Sigmoid colon (tissue), 7 donors: ENCODE data around the gene CKB. TPM values are rescaled to one million over a fixed set of nuclear protein-coding genes. Genes with fewer than 3 reads are reported as not detected.

ENCODE experiments used
- DNase-seq: peaks from one replicate; pipeline ENCODE4 v3.0.0-alpha.2; 2019
- H3K27ac ChIP-seq, 4 donors: fragments of 200-600 bp; sonication (generic); one replicate each; pipeline ENCODE4 v1.5.1; 2016 to 2019; ENCODE audit warnings: mild to moderate bottlenecking in 1 of 4
- H3K27me3 ChIP-seq, 3 donors: fragments of 200-600 bp; sonication (generic); one replicate each; pipeline ENCODE4 v1.5.1; 2019; ENCODE audit warnings: mild to moderate bottlenecking in 1 of 3
- H3K36me3 ChIP-seq, 4 donors: fragments of 200-600 bp; sonication (generic); one replicate each; pipeline ENCODE4 v1.5.1; 2016 to 2019
- H3K4me1 ChIP-seq, 4 donors: fragments of 200-600 bp; sonication (generic); one replicate each; pipeline ENCODE4 v1.5.1; 2017 to 2019
- H3K4me3 ChIP-seq, 4 donors: fragments of 200-600 bp; sonication (generic); one replicate each; pipeline ENCODE4 v1.5.1; 2017 to 2019; ENCODE audit warnings: mild to moderate bottlenecking in 2 of 4, moderate library complexity in 1 of 4
- H3K9me3 ChIP-seq, 4 donors: fragments of 200-600 bp in 3 of 4; sonication (generic) in 3 of 4; one replicate each; pipeline versions ENCODE4 v1.5.1 to v1.6.1; 2013 to 2019
- EP300 ChIP-seq, 4 donors: sonication (generic); formaldehyde crosslinking; IDR thresholded peaks; one replicate each; pipeline ENCODE4 v1.6.1; 2017; ENCODE audit warnings: antibody characterized with exemption in 4 of 4
- POLR2A ChIP-seq, 2 donors: fragments of 450-650 bp; IDR thresholded peaks; one replicate each; pipeline ENCODE4 v1.6.1; 2016; ENCODE audit warnings: antibody characterized with exemption in 2 of 2, mild to moderate bottlenecking in 2 of 2, moderate library complexity in 2 of 2
- POLR2AphosphoS5 ChIP-seq, 4 donors: sonication (generic); formaldehyde crosslinking; IDR thresholded peaks; one replicate each; pipeline ENCODE4 v1.6.1; 2017; ENCODE audit warnings: antibody characterized with exemption in 4 of 4
- WGBS, 2 donors: extraction: QIAGEN DNeasy Blood & Tissue Kit; methylation state at CpG; one replicate each; pipeline ENCODE4 v1.1.7; 2013; 5-methylcytosine and 5-hydroxymethylcytosine counted together
- intact Hi-C: fragments of 100-400 bp; cut with DNase I; formaldehyde crosslinking; loops from one replicate; pipeline ENCODE4 v1.15.1; 2023
- polyA plus RNA-seq, 3 donors: library from polyadenylated mRNA; stranded (reverse); fragments of 200-250 nt; gene quantifications; one replicate each; pipeline ENCODE4 v1.2.3, GENCODE V29; 2013
- total RNA-seq, 4 donors: library from RNA; depleted of rRNA; stranded (reverse); fragments of >200 nt; gene quantifications; one replicate each; pipeline ENCODE4 v1.1.0, GENCODE V29; 2016
- TF ChIP-seq, protein P1 (sequence below), 4 experiments: fragments of 450-650 bp in 3 of 4; fragments of 200-600 bp in 1 of 4; IDR thresholded peaks; one replicate each; pipeline ENCODE4 v1.5.1; 2016 to 2019; ENCODE audit warnings: antibody characterized with exemption in 4 of 4, mild to moderate bottlenecking in 3 of 4, moderate library complexity in 2 of 4
- donor health status: healthy with polysubstance abuse.
- donor health status: Bipolar disorder and iron deficiency.
- donor health status: healthy.

CKB gene
- total and polyA plus RNA-seq, 7 donors = 905 to 2,176 (median 1,347) TPM

DNA sequence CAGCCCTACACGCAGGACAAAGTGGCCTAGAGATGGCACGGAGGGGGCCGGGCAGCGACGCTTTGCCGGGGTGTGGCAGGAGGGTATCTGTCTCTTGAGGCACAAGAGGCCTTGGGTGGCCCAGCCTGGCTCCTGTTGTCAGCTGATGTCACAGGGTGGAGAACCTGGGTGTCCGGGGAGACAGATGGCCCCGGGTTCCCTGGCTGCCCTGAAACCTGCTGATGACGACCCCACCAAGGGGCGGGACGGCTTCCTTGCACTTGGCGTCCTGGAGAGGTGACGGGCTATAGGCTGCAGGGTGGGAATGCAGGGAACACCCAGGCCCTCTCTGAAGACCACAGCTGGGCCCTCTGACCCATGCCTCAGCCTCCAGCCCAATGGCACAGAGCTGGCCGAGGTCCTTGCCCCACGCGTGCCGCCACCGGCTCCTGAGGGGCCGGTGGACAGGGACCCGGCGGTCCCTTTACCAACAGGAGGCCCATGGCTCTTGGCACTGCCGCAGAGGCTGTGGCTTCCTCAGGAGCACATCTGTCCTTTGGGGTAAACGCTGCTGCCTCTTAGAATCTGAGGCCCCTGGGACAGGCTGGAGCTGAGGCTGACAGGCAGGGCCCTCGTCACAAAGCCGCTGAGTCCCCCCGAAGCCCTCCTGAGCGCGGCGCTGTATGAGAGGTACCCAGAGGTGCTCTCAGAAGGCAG is 22.7 kb upstream of the CKB start:
- intact Hi-C loops = loop anchor here (1.0 kb wide), 1 partner anchor 45 kb away; no protein-coding TSS in a partner anchor
- no peaks in the 10 kb centered on the region for H3K9me3 ChIP-seq
- TF ChIP-seq EP300 (IDR thresholded peaks at IDR 0.05) (no peak), POLR2A (IDR thresholded peaks at IDR 0.05) (no peak), POLR2AphosphoS5 (IDR thresholded peaks at IDR 0.05) (no peak)
- TF ChIP-seq, protein P1, sequence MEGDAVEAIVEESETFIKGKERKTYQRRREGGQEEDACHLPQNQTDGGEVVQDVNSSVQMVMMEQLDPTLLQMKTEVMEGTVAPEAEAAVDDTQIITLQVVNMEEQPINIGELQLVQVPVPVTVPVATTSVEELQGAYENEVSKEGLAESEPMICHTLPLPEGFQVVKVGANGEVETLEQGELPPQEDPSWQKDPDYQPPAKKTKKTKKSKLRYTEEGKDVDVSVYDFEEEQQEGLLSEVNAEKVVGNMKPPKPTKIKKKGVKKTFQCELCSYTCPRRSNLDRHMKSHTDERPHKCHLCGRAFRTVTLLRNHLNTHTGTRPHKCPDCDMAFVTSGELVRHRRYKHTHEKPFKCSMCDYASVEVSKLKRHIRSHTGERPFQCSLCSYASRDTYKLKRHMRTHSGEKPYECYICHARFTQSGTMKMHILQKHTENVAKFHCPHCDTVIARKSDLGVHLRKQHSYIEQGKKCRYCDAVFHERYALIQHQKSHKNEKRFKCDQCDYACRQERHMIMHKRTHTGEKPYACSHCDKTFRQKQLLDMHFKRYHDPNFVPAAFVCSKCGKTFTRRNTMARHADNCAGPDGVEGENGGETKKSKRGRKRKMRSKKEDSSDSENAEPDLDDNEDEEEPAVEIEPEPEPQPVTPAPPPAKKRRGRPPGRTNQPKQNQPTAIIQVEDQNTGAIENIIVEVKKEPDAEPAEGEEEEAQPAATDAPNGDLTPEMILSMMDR (IDR thresholded peaks at IDR 0.05) = no peak
- H3K27ac ChIP-seq = peak overlapping the region; percentile 92 to 98 (median 94)
- H3K4me1 ChIP-seq = peaks cover 0 to 93% (median 91%) of the 10 kb centered on the region in 4 donors
- no peak overlapping the region for H3K4me3 ChIP-seq
- no peaks in the 10 kb centered on the region for H3K36me3 ChIP-seq
- 92 to 93% methylated on average over 29 of the region's 29 CpGs for WGBS, 2 donors
- H3K27me3 ChIP-seq = no peaks in the 10 kb centered on the region
- peak; percentile 73 for DNase-seq

DNA sequence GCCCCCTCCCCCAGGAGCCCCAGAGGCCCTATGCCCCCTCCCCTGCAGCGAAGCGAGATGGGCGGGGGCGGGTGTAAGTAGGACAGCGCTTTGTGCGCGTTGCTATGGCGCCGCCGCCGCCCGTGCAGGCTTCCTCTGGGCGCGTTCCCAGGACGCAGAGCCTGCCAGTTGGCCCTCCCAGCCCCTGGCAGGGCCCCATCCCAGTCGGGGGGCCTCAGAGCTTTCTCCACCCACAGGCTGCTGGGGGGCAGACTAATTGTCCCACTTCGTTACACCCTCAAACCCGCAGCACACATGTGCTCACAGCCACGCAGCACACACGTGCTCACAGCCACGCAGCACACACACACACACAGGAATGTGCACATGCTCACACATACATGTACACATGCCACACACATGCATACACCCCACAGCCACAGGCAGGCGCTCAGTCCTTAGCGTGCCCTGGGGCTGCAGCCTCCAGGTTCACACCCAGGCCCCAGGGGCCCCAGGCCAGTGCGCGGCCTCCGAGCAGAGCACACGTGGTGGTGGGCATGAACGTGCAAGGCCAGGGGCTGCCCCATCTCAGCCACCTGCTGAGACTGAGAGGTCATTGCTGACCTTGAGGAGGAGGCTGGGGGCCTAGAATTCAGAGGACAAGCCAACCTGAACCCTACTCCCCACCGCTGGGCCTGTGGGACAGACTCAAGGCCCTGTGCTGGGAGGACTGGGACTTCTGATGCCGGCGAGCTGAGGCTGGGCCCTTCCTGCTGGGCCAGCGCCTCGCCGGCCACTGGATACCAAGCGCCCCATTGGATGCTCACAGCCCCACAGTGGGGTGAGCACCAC is 22.0 kb upstream of the CKB start:
- intact Hi-C loops = loop anchor here (1.0 kb wide), 1 partner anchor 44 kb away; no protein-coding TSS in a partner anchor
- no peaks in the 10 kb centered on the region for H3K27me3 ChIP-seq
- 48 to 75% methylated on average over 35 of the region's 35 CpGs for WGBS, 2 donors
- TF ChIP-seq, protein P1 (IDR thresholded peaks at IDR 0.05) = no peak
- peak in 2 of 4 donors; percentile 31 to 43 for TF ChIP-seq POLR2AphosphoS5 (IDR thresholded peaks at IDR 0.05)
- H3K4me1 ChIP-seq = peaks cover 0 to 93% (median 90%) of the 10 kb centered on the region in 4 donors
- peak overlapping the region in 1 of 4 donors; percentile 3 for H3K4me3 ChIP-seq
- H3K27ac ChIP-seq = peak overlapping the region; percentile 92 to 98 (median 94)
- no peaks in the 10 kb centered on the region for H3K36me3 ChIP-seq
- no peaks in the 10 kb centered on the region for H3K9me3 ChIP-seq
- DNase-seq = peak; percentile 86

DNA sequence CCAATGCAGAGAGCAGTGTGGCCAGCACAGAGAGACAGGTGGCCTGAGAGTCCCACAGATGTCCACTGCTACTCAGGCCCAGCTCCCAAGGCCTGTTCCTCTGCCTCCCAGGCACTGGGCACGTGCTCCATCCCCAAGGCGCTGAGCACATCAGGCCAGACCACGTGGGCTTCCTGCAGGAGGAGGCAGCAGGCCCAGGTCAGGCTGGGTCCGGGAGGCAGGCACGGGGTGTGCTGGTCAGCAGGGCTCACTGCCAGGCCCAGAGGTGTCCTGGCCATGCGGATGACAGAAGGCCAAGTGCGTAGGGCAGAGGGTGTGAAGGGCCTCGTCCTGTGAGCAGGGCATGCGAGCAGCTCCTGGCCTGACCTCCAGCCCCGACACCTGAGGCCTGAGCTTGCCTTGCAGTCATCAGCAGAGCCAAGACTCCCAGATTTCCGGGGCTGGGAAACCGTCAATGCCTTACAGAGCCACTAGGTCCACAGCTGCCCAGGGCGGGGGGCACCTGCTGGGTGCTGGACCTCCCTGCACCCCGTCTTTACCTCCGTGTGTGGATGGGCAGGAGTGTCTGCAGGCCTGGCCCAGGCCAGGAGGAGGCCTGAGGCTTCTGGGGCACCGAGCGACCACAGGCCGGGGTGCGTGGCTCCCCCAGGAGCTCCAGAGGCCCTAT is 21.2 kb upstream of the CKB start:
- no peaks in the 10 kb centered on the region for H3K36me3 ChIP-seq
- no peaks in the 10 kb centered on the region for H3K27me3 ChIP-seq
- TF ChIP-seq EP300 (IDR thresholded peaks at IDR 0.05) (no peak), POLR2A (IDR thresholded peaks at IDR 0.05) (no peak), POLR2AphosphoS5 (IDR thresholded peaks at IDR 0.05) (peak in 3 of 4 donors; percentile 30 to 41 (median 38))
- TF ChIP-seq, protein P1 (IDR thresholded peaks at IDR 0.05) = peak in 1 of 4 experiments; percentile 16
- peaks cover 0 to 93% (median 90%) of the 10 kb centered on the region in 4 donors for H3K4me1 ChIP-seq
- H3K27ac ChIP-seq = peak overlapping the region; percentile 92 to 98 (median 94)
- peak overlapping the region in 1 of 4 donors; percentile 3 for H3K4me3 ChIP-seq
- DNase-seq = peak; percentile 84
- intact Hi-C loops = no loop called here
- H3K9me3 ChIP-seq = no peaks in the 10 kb centered on the region
- WGBS, 2 donors = 68 to 83% methylated on average over 19 of the region's 19 CpGs

DNA sequence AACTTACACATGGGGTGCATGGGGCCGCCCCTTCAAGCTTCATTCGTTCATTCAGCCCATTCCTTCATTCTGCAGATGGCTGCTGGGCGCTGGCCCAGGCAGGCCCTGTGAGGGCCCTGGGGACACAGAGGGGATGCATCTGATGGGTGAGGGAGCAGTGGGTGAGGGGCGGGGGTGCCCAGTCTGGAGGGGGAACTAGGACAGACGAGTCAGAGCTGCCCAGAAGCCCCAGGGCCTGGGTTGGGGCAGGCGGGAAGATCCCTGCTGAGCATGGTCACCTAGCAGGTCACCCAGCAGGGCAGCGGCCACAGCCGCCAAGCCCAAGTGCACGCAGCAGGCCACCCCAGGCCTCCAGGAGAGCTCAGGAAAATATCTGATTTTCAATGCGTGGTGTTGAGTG is 20.5 kb upstream of the CKB start:
- no peak overlapping the region for H3K4me3 ChIP-seq
- peak overlapping the region; percentile 92 to 98 (median 94) for H3K27ac ChIP-seq
- H3K9me3 ChIP-seq = no peaks in the 10 kb centered on the region
- DNase-seq = no peak
- intact Hi-C loops = no loop called here
- no peaks in the 10 kb centered on the region for H3K36me3 ChIP-seq
- H3K27me3 ChIP-seq = no peaks in the 10 kb centered on the region
- TF ChIP-seq POLR2A (IDR thresholded peaks at IDR 0.05) (no peak), EP300 (IDR thresholded peaks at IDR 0.05) (no peak), POLR2AphosphoS5 (IDR thresholded peaks at IDR 0.05) (no peak)
- TF ChIP-seq, protein P1 (IDR thresholded peaks at IDR 0.05) = no peak
- H3K4me1 ChIP-seq = peaks cover 0 to 93% (median 90%) of the 10 kb centered on the region in 4 donors
- WGBS, 2 donors = 76 to 80% methylated on average over 10 of the region's 10 CpGs
